HUES48 (cell line): ENCODE measurements around the gene CHST15.

Experiments used
- H3K27ac ChIP-seq: one replicate; pipeline ENCODE4 v1.7.0; 2013; ENCODE audit warnings: low read depth, low read length, inconsistent platforms
- H3K27me3 ChIP-seq: 2 replicates; pipeline ENCODE4 v1.6.1; 2013; ENCODE audit warnings: mild to moderate bottlenecking, low read length; ENCODE audit not compliant: control insufficient read depth, insufficient read depth
- H3K36me3 ChIP-seq: 2 replicates; pipeline ENCODE4 v1.6.1; 2013; ENCODE audit warnings: low read length; ENCODE audit not compliant: control insufficient read depth, insufficient read depth
- H3K4me1 ChIP-seq: 2 replicates; pipeline ENCODE4 v1.6.1; 2013; ENCODE audit warnings: mild to moderate bottlenecking, low read length; ENCODE audit not compliant: control insufficient read depth, insufficient read depth
- H3K4me3 ChIP-seq: 2 replicates; pipeline ENCODE4 v1.5.1; 2013; ENCODE audit warnings: mild to moderate bottlenecking, low read depth, low read length
- H3K9ac ChIP-seq: 2 replicates; pipeline ENCODE4 v1.6.1; 2013; ENCODE audit warnings: mild to moderate bottlenecking, low read depth, low read length, moderate library complexity
- H3K9me3 ChIP-seq: 2 replicates; pipeline ENCODE4 v1.6.1; 2013; ENCODE audit warnings: low read length; ENCODE audit not compliant: control insufficient read depth, insufficient read depth

CHST15 gene

GRCh38 chr10:124130198-124130900 is 37.0 kb upstream of the CHST15 start:
- no peaks in the 10 kb centered on the region; the same call in 1 of the 2 replicates for H3K27me3 ChIP-seq
- no peaks in the 10 kb centered on the region for H3K4me1 ChIP-seq
- no peak overlapping the region for H3K27ac ChIP-seq
- H3K9ac ChIP-seq = no peak overlapping the region
- H3K9me3 ChIP-seq = no peaks in the 10 kb centered on the region
- no peak overlapping the region for H3K4me3 ChIP-seq
- no peaks in the 10 kb centered on the region for H3K36me3 ChIP-seq

GRCh38 chr10:124129471-124129870 is 36.1 kb upstream of the CHST15 start:
- no peaks in the 10 kb centered on the region for H3K9me3 ChIP-seq
- H3K27me3 ChIP-seq = no peaks in the 10 kb centered on the region; the same call in 1 of the 2 replicates
- H3K4me3 ChIP-seq = no peak overlapping the region
- H3K4me1 ChIP-seq = no peaks in the 10 kb centered on the region
- H3K27ac ChIP-seq = no peak overlapping the region
- H3K36me3 ChIP-seq = no peaks in the 10 kb centered on the region
- no peak overlapping the region for H3K9ac ChIP-seq

GRCh38 chr10:124128811-124129145 is 35.4 kb upstream of the CHST15 start:
- Histone ChIP-seq H3K36me3 (no peaks in the 10 kb centered on the region), H3K4me1 (no peaks in the 10 kb centered on the region), H3K9me3 (no peaks in the 10 kb centered on the region), H3K27me3 (no peaks in the 10 kb centered on the region; the same call in 1 of the 2 replicates), H3K4me3 (no peak overlapping the region), H3K9ac (no peak overlapping the region), H3K27ac (no peak overlapping the region)

GRCh38 chr10:124127965-124128810 is 34.8 kb upstream of the CHST15 start:
- Histone ChIP-seq H3K4me1 (no peaks in the 10 kb centered on the region), H3K4me3 (no peak overlapping the region), H3K27ac (no peak overlapping the region)

GRCh38 chr10:124127563-124127962 is 34.2 kb upstream of the CHST15 start:
- no peak overlapping the region for H3K4me3 ChIP-seq

More at GRCh38 chr10:124127965-124128810, 34.8 kb upstream of the CHST15 start:
- no peak overlapping the region for H3K9ac ChIP-seq
- no peaks in the 10 kb centered on the region; the same call in 1 of the 2 replicates for H3K27me3 ChIP-seq
- no peaks in the 10 kb centered on the region for H3K9me3 ChIP-seq
- no peaks in the 10 kb centered on the region for H3K36me3 ChIP-seq

DNA sequence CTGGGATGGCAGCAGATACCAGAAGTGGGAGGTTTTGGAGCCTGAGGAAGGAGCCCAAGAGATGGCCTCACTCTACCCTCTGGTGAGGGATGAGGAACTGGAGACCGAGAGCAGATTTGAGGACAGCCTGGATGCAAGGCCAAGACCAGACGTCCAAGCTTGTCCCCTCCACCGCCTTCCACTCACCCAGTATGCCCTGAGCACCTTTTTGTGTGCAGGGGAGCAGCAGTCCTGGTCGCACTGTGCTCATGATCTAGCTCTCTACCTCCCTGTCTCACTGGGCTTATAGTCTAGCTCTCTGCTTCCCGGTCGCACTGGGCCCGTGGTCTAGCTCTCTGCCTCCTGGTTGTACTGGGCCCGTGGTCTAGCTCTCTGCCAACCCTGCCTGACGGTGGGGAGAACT is 33.6 kb upstream of the CHST15 start:
- H3K36me3 ChIP-seq = no peaks in the 10 kb centered on the region
- H3K27me3 ChIP-seq = no peaks in the 10 kb centered on the region; the same call in 1 of the 2 replicates
- no peaks in the 10 kb centered on the region for H3K4me1 ChIP-seq
- no peak overlapping the region for H3K27ac ChIP-seq
- H3K9me3 ChIP-seq = no peaks in the 10 kb centered on the region
- H3K9ac ChIP-seq = no peak overlapping the region
- no peak overlapping the region for H3K4me3 ChIP-seq

More at GRCh38 chr10:124127563-124127962, 34.2 kb upstream of the CHST15 start:
- Histone ChIP-seq H3K36me3 (no peaks in the 10 kb centered on the region), H3K4me1 (no peaks in the 10 kb centered on the region), H3K27me3 (no peaks in the 10 kb centered on the region; the same call in 1 of the 2 replicates), H3K9me3 (no peaks in the 10 kb centered on the region), H3K9ac (no peak overlapping the region), H3K27ac (no peak overlapping the region)

DNA sequence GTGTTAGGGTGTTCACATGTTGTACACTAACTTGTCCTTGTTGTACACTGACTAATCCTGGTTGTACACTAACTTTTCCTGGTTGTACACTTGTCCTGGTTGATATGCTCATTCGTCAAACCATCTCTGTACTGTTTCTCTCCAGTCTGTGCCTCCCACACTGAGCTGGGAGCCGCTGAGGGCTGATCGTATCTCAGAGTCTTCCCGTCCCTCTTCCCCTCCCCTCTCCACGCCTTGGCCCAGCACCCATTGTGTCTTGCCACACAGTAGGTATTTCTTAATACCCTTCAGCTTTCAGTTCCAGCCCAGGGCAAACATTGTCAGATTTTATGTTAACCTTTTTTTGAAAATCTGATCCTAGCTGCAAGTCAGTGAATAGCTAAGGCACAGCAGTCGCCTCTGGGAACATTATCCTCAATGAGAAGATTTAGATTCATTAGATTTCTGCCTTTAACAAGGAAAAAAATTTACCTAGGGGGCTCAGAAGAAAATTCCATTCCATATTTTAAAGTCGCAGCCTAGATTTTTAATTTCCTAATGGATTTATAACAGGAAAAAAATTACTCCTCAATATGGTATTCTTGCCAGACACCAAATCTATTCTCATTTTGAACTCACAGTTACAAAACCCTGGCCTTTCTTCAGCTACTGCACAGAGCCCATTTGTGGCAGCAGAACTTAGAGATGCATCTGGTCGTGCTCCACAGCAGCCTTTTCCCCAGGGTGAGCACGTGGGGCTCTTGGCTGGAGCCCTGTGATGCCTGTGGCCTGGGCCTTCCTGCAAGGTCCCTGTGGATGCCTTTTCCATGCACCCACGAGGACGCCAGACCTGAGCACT is 33.0 kb upstream of the CHST15 start:
- Histone ChIP-seq H3K27me3 (no peaks in the 10 kb centered on the region; the same call in 1 of the 2 replicates), H3K27ac (no peak overlapping the region), H3K9ac (no peak overlapping the region), H3K36me3 (no peaks in the 10 kb centered on the region), H3K9me3 (no peaks in the 10 kb centered on the region), H3K4me1 (no peaks in the 10 kb centered on the region), H3K4me3 (no peak overlapping the region)

GRCh38 chr10:124125305-124126116 is 32.1 kb upstream of the CHST15 start:
- no peaks in the 10 kb centered on the region; the same call in 1 of the 2 replicates for H3K27me3 ChIP-seq
- no peaks in the 10 kb centered on the region for H3K9me3 ChIP-seq
- no peaks in the 10 kb centered on the region for H3K4me1 ChIP-seq
- H3K36me3 ChIP-seq = no peaks in the 10 kb centered on the region
- H3K9ac ChIP-seq = no peak overlapping the region
- no peak overlapping the region for H3K4me3 ChIP-seq
- no peak overlapping the region for H3K27ac ChIP-seq

GRCh38 chr10:124124769-124125161 is 31.4 kb upstream of the CHST15 start:
- no peaks in the 10 kb centered on the region for H3K9me3 ChIP-seq
- no peak overlapping the region for H3K4me3 ChIP-seq
- H3K27me3 ChIP-seq = no peaks in the 10 kb centered on the region; the same call in 1 of the 2 replicates
- H3K36me3 ChIP-seq = no peaks in the 10 kb centered on the region
- H3K9ac ChIP-seq = no peak overlapping the region
- no peak overlapping the region for H3K27ac ChIP-seq
- no peaks in the 10 kb centered on the region for H3K4me1 ChIP-seq

DNA sequence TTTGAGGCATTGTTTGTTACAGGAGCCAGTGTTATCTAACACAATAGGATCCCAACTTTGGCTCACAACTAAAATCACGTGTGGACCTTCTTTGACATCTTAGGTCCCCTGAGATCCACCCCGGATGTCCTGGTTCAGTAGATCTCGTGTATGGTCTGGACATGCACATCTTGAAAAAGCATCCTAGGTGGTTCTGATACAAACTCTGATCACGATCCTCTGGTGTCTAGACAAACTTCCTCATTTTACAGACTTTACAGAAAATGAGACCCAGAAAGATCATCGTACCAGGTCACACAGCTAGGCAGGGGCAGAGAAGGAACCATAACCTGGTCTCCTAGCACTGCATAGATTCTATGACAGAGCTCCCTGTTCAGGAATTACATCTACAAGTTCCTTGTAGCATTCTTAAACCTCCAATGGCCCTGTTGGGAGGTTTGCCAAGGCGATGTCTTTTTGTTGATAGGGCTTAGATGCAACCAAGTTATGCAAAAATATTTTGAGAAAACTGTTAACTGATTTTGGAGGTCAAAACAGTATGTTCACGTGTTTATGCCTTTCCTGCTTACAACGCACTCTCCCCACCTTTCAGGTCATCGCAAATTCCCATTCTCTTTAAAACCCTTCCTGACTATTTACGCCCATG is 30.8 kb upstream of the CHST15 start:
- H3K27ac ChIP-seq = no peak overlapping the region
- no peak overlapping the region for H3K4me3 ChIP-seq
- H3K4me1 ChIP-seq = no peaks in the 10 kb centered on the region

More for the DNA sequence above, 30.8 kb upstream of the CHST15 start:
- Histone ChIP-seq H3K9ac (no peak overlapping the region), H3K27me3 (no peaks in the 10 kb centered on the region; the same call in 1 of the 2 replicates), H3K36me3 (no peaks in the 10 kb centered on the region), H3K9me3 (no peaks in the 10 kb centered on the region)
